HG03060 (cell line): Measurements from ENCODE around the gene SH3TC1.

ENCODE experiments used
- ATAC-seq: cut with Tn5 transposase; IDR thresholded peaks from one replicate; pipeline ENCODE4 v1.9.1; 2021; ENCODE audit warnings: low read depth, moderate number of reproducible peaks; ENCODE audit not compliant: unreplicated experiment

Gene SH3TC1

GRCh38 chr4:8270912-8271815 lies 72.1 kb downstream of the SH3TC1 start:
- no peak for ATAC-seq

- no peak for ATAC-seq
Observed at GRCh38 chr4:8271821-8272220, 72.7 kb downstream of the SH3TC1 start.

GRCh38 chr4:8272472-8273428 lies 73.7 kb downstream of the SH3TC1 start:
- no peak for ATAC-seq

GRCh38 chr4:8273450-8273849 lies 74.4 kb downstream of the SH3TC1 start:
- no peak for ATAC-seq

GRCh38 chr4:8274066-8274652 lies 75.1 kb downstream of the SH3TC1 start:
- ATAC-seq: no peak

GRCh38 chr4:8274765-8275547 lies 75.9 kb downstream of the SH3TC1 start:
- no peak for ATAC-seq

GRCh38 chr4:8275548-8275910 lies 76.4 kb downstream of the SH3TC1 start:
- no peak for ATAC-seq

- ATAC-seq: no peak
Observed at GRCh38 chr4:8276358-8277240, 77.5 kb downstream of the SH3TC1 start.

GRCh38 chr4:8277356-8278008 lies 78.4 kb downstream of the SH3TC1 start:
- no peak for ATAC-seq

- ATAC-seq: no peak
Observed at GRCh38 chr4:8278009-8278395, 78.9 kb downstream of the SH3TC1 start.

- ATAC-seq: no peak
Observed at GRCh38 chr4:8278421-8279287, 79.6 kb downstream of the SH3TC1 start.

GRCh38 chr4:8279321-8280157 lies 80.4 kb downstream of the SH3TC1 start:
- ATAC-seq: no peak

GRCh38 chr4:8280158-8280875 lies 81.2 kb downstream of the SH3TC1 start:
- ATAC-seq: no peak

- no peak for ATAC-seq
Observed at GRCh38 chr4:8280876-8281440, 81.9 kb downstream of the SH3TC1 start.

GRCh38 chr4:8281519-8282133 lies 82.5 kb downstream of the SH3TC1 start:
- no peak for ATAC-seq
